ENCODE data around the gene DHFR. TPM values are rescaled to one million over a fixed set of nuclear protein-coding genes. Genes with fewer than 3 reads are reported as not detected.

DHFR gene
- total RNA-seq, 1 donor from 2014 or later = 8.4 TPM

GRCh38 chr5:80577707-80578106 lies 77.1 kb downstream of the DHFR start:
- no peaks in the 10 kb centered on the region for H3K4me1 ChIP-seq

GRCh38 chr5:80576383-80576782 lies 78.4 kb downstream of the DHFR start:
- Histone ChIP-seq H3K27ac (replicated peaks) (no peak overlapping the region), H3K4me3 (no peak overlapping the region), H3K36me3 (no peaks in the 10 kb centered on the region), H3K9me3 (replicated peaks) (peaks cover 6% of the 10 kb centered on the region), H3K27me3 (ENCODE audit: low read depth) (peaks cover 68% of the 10 kb centered on the region), H3K4me1 (no peaks in the 10 kb centered on the region)
- intact Hi-C loops (cut with micrococcal nuclease) = no loop called here
- TF ChIP-seq CTCF (IDR thresholded peaks at IDR 0.05; ENCODE audit: borderline replicate concordance) = no peak
- DNase-seq = no peak

More at GRCh38 chr5:80577707-80578106, 77.1 kb downstream of the DHFR start:
- intact Hi-C loops (cut with micrococcal nuclease) = no loop called here
- Histone ChIP-seq H3K36me3 (no peaks in the 10 kb centered on the region), H3K27ac (replicated peaks) (no peak overlapping the region), H3K9me3 (replicated peaks) (peaks cover 6% of the 10 kb centered on the region), H3K27me3 (ENCODE audit: low read depth) (peaks cover 55% of the 10 kb centered on the region), H3K4me3 (no peak overlapping the region)
- DNase-seq = no peak
- TF ChIP-seq CTCF (IDR thresholded peaks at IDR 0.05; ENCODE audit: borderline replicate concordance) = no peak

Other genes with a start within 250 kb of the DHFR start
- gene ZFYVE16, start 246.9 kb downstream of the DHFR start, total RNA-seq = 36.9 TPM
- 0.91 TPM for gene FAM151B, start 166.9 kb downstream of the DHFR start, total RNA-seq
- gene ANKRD34B, start 84.7 kb downstream of the DHFR start, total RNA-seq = not detected
- gene MSH3, start 331 bp downstream of the DHFR start, total RNA-seq = 11.0 TPM

Measured in left ventricle myocardium inferior (tissue), 1 donor.